Panc1 (cell line): ENCODE results near the gene SUSD2. TPM values are rescaled to one million over a fixed set of nuclear protein-coding genes. Genes with fewer than 3 reads are reported as not detected.

Experiments
- ATAC-seq: fragments of 200-7000 bp; cut with Tn5 transposase; 2 replicates; pipeline ENCODE4 v1.9.1; 2020; ENCODE audit warnings: mild to moderate bottlenecking, moderate library complexity
- BruUV-seq: library from RNA; stranded (reverse); fragments of 400-500 nt; replicated peaks from 2 replicates; lab custom pipeline; 2021; lab: Mats Ljungman, UMichigan
- CTCF ChIA-PET: fragments of 300-600 bp; sonication (Branson Sonifier 250); formaldehyde crosslinking; loops from one replicate; lab custom pipeline; 2022; ENCODE audit warnings: antibody characterized with exemption; lab: Charles Lee
- POLR2A ChIA-PET: fragments of 300-600 bp; sonication (Branson Sonifier 250); formaldehyde crosslinking; loops from one replicate; lab custom pipeline; 2022; ENCODE audit warnings: antibody characterized with exemption; lab: Charles Lee
- DNase-seq: peaks from one replicate; pipeline ENCODE4 v3.0.0-alpha.2; 2010; ENCODE audit warnings: low read depth, low spot score
- H3K27ac ChIP-seq: 2 replicates; pipeline ENCODE4 v1.5.1; 2011; ENCODE audit warnings: mild to moderate bottlenecking, low read length, inconsistent platforms
- H3K27me3 ChIP-seq: fragments of 200-500 bp; sonication (Bioruptor generic); 2 replicates; pipeline ENCODE4 v1.6.0; 2014; ENCODE audit warnings: low read length, inconsistent platforms; ENCODE audit not compliant: control insufficient read depth, insufficient read depth
- H3K36me3 ChIP-seq: fragments of 200-500 bp; sonication (Bioruptor generic); 2 replicates; pipeline ENCODE4 v1.5.1; 2014; ENCODE audit warnings: inconsistent platforms, mild to moderate bottlenecking, low read length, moderate library complexity; ENCODE audit not compliant: control insufficient read depth, insufficient read depth
- H3K4me1 ChIP-seq: 2 replicates; pipeline ENCODE4 v1.5.1; 2011; ENCODE audit warnings: inconsistent platforms, mild to moderate bottlenecking, low read length, moderate library complexity; ENCODE audit not compliant: control insufficient read depth, insufficient read depth
- H3K4me3 ChIP-seq, 2 experiments: 2 replicates each; pipeline ENCODE4 v1.5.1; 2011 to 2012; ENCODE audit warnings: low read depth in 2 of 2, low read length in 2 of 2, mild to moderate bottlenecking in 2 of 2, inconsistent platforms in 1 of 2, moderate library complexity in 1 of 2
- H3K9me3 ChIP-seq: fragments of 200-500 bp; sonication (Bioruptor generic); 2 replicates; pipeline ENCODE4 v1.5.1; 2014; ENCODE audit warnings: low read depth, mild to moderate bottlenecking, inconsistent platforms, low read length, moderate library complexity; ENCODE audit not compliant: control insufficient read depth, insufficient read depth
- CTCF ChIP-seq: fragments of 450-650 bp; IDR thresholded peaks from 2 replicates; pipeline ENCODE4 v1.5.1; 2017; ENCODE audit warnings: mild to moderate bottlenecking
- POLR2AphosphoS5 ChIP-seq: IDR thresholded peaks from 2 replicates; pipeline ENCODE4 v1.6.1; 2012; ENCODE audit warnings: mild to moderate bottlenecking, low read depth, low read length, moderate library complexity
- REST ChIP-seq, 2 experiments: IDR thresholded peaks; 2 replicates each; pipeline ENCODE4 v1.6.1; 2011 to 2012; ENCODE audit warnings: low read depth in 2 of 2, control low read depth in 1 of 2, low read length in 1 of 2, mild to moderate bottlenecking in 1 of 2, moderate library complexity in 1 of 2; ENCODE audit not compliant: insufficient read depth in 1 of 2
- SIN3A ChIP-seq: IDR thresholded peaks from 2 replicates; pipeline ENCODE4 v1.6.1; 2012; ENCODE audit warnings: low read depth, mild to moderate bottlenecking, low read length, moderate library complexity, borderline replicate concordance; ENCODE audit not compliant: insufficient read depth
- TCF7L2 ChIP-seq: IDR thresholded peaks from 2 replicates; pipeline ENCODE4 v1.6.1; 2011; ENCODE audit warnings: mild to moderate bottlenecking, low read depth, low read length, inconsistent platforms
- in situ Hi-C: cut with HindIII; loops from 2 replicates; pipeline ENCODE4 v1.10.0; 2016; ENCODE audit warnings: low sequenced_read_pairs, low pct_unique_long_range_greater_than_20kb
- intact Hi-C: fragments of 100-400 bp; cut with micrococcal nuclease; formaldehyde crosslinking; loops from one replicate; pipeline ENCODE4 v1.10.0; 2022; ENCODE audit not compliant: unreplicated experiment
- total RNA-seq: library from RNA; stranded (reverse); gene quantifications from one replicate; pipeline ENCODE4 v1.2.1, GENCODE V29; 2021; ENCODE audit not compliant: unreplicated experiment

Gene SUSD2
- total RNA-seq, 1 experiment from 2014 or later = 10.6 TPM

DNA sequence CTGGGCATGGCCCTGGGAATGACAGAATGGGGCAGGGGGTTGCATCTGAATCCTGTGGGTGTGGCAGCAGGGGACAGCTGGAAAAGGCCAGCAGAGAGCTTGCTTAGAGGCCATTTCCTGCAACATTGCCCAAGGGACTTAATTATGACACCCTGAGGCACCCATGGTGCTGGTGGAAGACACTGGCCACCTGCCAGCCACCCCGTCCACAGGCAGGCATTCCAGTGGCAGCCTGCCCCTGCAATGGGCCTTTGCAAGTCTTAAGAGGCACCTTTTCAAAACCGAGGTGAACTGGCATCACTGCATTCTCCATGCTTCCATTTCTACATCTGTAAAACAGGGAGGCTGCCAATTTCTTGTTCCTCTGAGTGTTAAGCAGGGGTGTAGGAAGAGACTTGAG, 21.6 kb upstream of the SUSD2 start:
- Histone ChIP-seq H3K27me3 (no peaks in the 10 kb centered on the region), H3K4me1 (peaks cover 17% of the 10 kb centered on the region), H3K4me3 (no peak overlapping the region), H3K27ac (no peak overlapping the region), H3K9me3 (no peaks in the 10 kb centered on the region), H3K36me3 (no peaks in the 10 kb centered on the region)
- in situ Hi-C loops (no loop called here), intact Hi-C loops (no loop called here)
- ChIA-PET CTCF (no interaction called here), POLR2A (no interaction called here)
- BruUV-seq = no TSS peak
- TF ChIP-seq POLR2AphosphoS5 = no peak
- TF ChIP-seq CTCF = no peak
- no peak for TF ChIP-seq TCF7L2
- no peak for TF ChIP-seq REST (IDR thresholded peaks at IDR 0.05; ENCODE audit: insufficient read depth in 1 of 2, low read depth in 2 of 2, low read length in 1 of 2)
- TF ChIP-seq SIN3A = no peak
- no peak for DNase-seq
- no peak for ATAC-seq

GRCh38 chr22:24160546-24160945, 20.7 kb upstream of the SUSD2 start:
- TF ChIP-seq POLR2AphosphoS5 (no peak), TCF7L2 (no peak), REST (IDR thresholded peaks at IDR 0.05; ENCODE audit: insufficient read depth in 1 of 2, low read depth in 2 of 2, low read length in 1 of 2) (no peak), SIN3A (no peak), CTCF (no peak)
- Histone ChIP-seq H3K9me3 (no peaks in the 10 kb centered on the region), H3K36me3 (no peaks in the 10 kb centered on the region), H3K27ac (no peak overlapping the region), H3K4me1 (peaks cover 11% of the 10 kb centered on the region), H3K27me3 (no peaks in the 10 kb centered on the region), H3K4me3 (no peak overlapping the region)
- ChIA-PET POLR2A (no interaction called here), CTCF (no interaction called here)
- no TSS peak for BruUV-seq
- in situ Hi-C loops = no loop called here
- ATAC-seq (no peak), DNase-seq (no peak)
- intact Hi-C loops = no loop called here
